Fibroblast of skin of back (primary cell): Measurements from ENCODE around the gene DPYSL3.

Source experiments
- DNase-seq: peaks from one replicate; pipeline ENCODE4 v3.0.0-alpha.2; 2013

DPYSL3 gene

GRCh38 chr5:147512659-147513379 is 3.0 kb upstream of the DPYSL3 start:
- no peak for DNase-seq

DNA sequence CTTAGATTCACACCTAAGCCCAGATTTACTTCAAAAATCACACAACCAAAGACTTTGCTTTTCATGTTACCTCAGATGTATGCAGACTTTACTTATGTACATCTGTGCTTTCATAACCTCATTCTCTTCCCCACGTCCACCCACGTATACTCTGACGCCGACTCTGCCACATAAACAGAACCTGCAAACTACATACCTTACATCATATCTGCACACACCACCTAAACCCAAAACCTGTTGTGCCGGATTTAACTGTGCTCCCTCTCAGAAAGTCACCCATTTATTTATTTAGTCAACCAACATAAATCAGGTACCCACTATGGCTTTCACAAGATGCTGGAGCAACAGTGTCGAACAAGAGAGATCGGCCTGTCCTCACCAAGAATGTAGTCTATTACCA is 1.0 kb upstream of the DPYSL3 start:
- no peak for DNase-seq

- peak; percentile 35 for DNase-seq
Observed at GRCh38 chr5:147509041-147509709, 693 bp downstream of the DPYSL3 start.

GRCh38 chr5:147508711-147509040 is 1.2 kb downstream of the DPYSL3 start:
- no peak for DNase-seq

- peak; percentile 51 for DNase-seq
Observed at GRCh38 chr5:147507480-147508126, 2.3 kb downstream of the DPYSL3 start.

DNA sequence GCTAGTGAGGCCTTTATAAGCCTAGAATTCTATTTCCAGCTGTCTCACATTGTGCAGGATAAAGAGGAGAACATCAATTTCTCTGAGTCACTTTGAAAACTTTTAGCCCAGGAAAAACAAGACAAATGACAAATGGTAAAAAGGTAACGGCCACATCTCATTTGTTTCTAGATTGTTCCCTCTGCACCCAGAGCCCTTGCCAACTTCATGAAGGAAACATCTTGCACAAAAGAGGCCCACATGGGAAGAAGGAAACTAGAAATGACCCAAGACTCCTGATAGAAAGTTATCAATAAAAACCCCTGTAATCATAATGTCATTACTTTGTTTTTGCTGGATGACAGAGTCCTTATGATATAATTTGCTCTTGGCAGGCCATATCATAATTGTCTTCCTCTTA is 5.3 kb downstream of the DPYSL3 start:
- DNase-seq = no peak

DNA sequence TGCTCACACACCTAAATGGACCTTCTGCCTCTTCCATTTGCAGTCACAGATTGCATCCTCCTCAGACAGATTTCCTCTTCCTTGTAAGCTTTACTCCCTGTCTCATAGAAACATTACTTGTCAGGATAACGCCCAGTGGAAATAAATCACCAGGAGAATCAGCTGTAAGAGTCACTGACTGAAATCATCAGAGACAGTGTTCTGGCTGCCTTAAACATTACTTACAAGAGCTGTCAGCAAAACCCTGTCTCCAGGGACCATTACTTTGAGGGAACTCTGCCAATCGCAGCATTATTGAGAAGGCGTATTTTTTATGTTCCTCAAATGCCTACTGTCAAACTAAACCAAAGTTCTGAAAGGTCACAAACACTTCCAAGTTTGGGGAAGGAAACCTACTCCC is 5.9 kb downstream of the DPYSL3 start:
- peak; percentile 83 for DNase-seq

GRCh38 chr5:147490989-147491388 is 18.9 kb downstream of the DPYSL3 start:
- DNase-seq = no peak

GRCh38 chr5:147487031-147487750 is 22.7 kb downstream of the DPYSL3 start:
- DNase-seq = no peak

DNA sequence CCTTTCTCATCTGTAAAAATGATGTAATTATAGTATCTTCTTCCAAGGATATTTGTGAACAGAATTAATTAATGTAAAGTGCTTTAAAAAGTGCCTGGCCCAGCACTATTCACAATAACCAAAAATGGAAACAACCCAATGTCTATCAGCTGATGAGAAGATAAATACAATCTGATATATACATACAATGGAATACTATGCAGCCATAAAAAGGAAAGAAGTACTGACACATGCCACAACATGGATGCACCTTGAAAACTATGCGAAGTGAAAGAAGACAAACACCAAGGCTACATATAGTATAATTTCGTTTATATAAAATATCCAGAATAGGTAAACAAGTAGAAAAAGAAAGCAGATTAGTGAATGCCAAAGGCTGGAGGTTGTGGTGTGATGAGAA is 24.1 kb downstream of the DPYSL3 start:
- no peak for DNase-seq

DNA sequence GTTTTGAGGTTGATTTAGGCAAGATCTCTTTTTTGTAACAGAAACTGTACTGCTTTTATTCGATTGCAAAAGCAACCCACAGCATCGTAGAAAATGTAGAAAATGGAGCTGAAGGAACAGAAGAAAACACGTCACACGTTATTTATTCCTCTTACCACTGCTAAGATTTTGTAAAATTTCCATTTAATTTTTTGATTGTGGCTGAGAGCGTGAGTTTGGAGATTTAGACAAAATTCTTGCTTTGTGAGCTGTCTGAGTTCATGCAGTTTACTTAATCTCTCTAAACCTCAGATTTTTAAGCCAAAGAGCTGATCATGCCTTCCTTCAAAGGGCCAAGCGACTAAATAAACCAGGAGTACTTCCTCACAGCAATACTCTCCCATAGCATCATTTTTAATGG is 24.8 kb downstream of the DPYSL3 start:
- DNase-seq = peak; percentile 47

DNA sequence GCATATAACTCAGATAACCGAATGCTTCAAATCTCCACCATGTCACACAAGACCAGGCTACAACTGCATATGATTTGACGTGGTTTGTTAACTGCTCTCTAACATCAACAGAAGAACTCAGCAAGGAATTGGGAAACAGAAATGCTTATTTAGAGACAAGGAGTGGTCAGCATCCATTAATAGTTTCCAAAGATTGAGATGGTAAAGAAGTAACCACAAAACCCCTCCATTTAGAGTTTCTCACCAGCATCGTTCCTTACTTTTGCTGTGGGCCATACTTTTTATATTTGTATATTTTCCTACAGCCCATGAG is 25.2 kb downstream of the DPYSL3 start:
- DNase-seq = no peak

GRCh38 chr5:147483961-147484707 is 25.7 kb downstream of the DPYSL3 start:
- DNase-seq = peak; percentile 94

GRCh38 chr5:147483188-147483790 is 26.6 kb downstream of the DPYSL3 start:
- peak; percentile 11 for DNase-seq

DNA sequence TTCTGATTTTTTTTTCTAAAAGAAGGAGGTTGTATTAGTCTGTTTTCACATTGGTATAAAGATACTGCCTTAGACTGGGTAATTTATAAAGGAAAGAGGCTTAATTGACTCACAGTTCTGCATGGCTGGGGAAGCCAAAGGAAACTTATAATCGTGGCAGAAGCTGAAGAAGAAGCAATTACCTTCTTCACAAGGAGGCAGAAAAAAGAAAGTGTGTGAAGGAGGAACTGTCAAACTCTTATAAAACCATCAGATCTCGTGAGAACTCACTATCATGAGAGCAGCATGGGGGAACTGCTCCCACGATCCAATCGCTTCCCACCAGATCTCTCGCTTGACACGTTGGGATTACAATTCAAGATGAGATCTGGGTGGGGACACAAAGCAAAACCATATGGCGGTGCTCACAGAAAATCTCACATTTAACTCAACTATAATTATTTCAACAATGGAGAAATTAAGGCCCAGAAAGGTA is 27.1 kb downstream of the DPYSL3 start:
- DNase-seq = no peak

DNA sequence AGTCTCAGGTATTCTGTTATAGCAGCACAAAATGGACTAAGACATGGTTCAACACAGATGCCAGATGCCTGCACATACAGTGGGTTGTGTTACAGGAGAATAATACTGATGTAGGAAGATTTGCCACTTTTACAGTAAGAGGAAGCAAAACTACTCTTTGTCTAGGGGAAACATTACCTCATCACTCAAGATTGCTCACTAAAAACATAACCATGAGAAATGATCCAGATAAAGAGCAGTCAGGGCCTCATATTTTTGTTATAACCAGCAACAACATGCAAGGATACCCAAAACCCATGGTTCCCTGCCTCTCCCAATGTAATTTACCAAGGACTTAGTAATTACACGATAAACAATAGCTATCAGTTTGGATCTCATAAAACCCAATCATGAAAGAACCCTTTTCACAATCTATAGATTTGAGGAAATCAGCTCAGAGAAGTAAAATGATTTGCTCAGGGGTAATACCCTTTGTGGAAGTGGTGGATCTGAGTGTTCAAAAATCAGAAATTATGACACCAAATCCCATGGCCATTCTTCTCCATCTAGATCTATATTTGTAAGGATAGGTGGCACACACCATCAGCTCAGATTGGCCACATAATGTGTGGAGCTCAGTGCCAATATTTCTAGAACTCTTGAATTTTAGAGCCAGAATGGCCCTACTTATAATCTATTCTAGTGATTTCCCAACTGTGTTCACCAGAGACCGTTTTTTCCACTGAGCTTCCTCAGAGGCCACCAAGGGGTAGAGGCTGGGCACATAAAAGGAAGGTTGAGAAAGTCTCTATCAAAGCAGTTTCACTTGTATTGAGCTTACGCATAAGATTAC is 27.8 kb downstream of the DPYSL3 start:
- peak; percentile 87 for DNase-seq

DNA sequence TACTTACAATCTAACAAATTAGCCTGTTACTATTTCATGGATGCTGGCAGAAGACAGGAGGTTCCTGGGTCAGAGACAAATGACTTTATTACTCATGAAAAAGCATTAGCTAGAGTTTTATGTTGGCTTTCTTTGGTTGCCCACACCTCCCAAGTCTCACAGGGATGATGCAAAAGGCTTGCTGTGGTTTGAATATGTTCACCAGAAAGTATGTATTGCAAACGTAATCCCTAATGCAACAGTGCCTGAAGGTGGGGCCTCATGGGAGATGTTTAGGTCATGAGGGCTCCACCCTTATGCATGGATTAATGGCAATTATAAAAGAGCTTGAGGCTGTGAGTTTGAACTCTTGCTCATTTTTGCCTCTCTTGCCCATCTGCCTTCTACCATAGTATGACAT is 28.5 kb downstream of the DPYSL3 start:
- peak; percentile 86 for DNase-seq

DNA sequence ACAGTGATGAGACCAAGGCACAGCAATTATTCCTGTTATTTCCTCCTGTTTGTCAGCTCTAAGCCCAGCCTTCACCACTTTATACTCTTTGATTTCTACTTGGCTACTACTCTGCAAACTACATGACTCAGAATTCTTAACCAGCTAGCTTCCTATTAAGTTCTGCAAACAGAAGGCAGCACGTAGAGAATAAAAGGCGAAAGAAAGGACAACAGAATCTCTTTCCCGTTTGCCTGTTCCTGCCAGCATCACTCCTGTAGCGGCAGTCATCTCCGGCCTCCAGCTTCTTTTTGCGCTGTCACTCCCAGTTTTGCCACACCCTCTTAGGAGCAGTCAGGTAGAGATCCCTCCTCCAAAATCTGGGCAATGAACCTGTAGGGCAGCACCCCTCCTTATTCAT is 29.9 kb downstream of the DPYSL3 start:
- DNase-seq = peak; percentile 68

GRCh38 chr5:147479444-147479843 is 30.4 kb downstream of the DPYSL3 start:
- DNase-seq = no peak

- no peak for DNase-seq
Observed at GRCh38 chr5:147474140-147474539, 35.7 kb downstream of the DPYSL3 start.
